Muscle of back (tissue), 11 donors: Measurements from ENCODE around the gene PKP1. TPM values are rescaled to one million over a fixed set of nuclear protein-coding genes. Genes with fewer than 3 reads are reported as not detected.

Experiments used
- DNase-seq, 3 donors: peaks; one replicate each; pipeline versions ENCODE4 v3.0.0 to v3.0.0-alpha.2; 2013
- polyA plus RNA-seq, 10 donors: library from polyadenylated mRNA; unstranded; fragments of 120-200 nt; gene quantifications; one replicate each; pipeline ENCODE4 v1.2.1, GENCODE V29; 2013; ENCODE audit not compliant: insufficient read length in 10 of 10

PKP1 gene
- polyA plus RNA-seq, 10 donors = 1.4 to 49.6 (median 4.0) TPM

DNA sequence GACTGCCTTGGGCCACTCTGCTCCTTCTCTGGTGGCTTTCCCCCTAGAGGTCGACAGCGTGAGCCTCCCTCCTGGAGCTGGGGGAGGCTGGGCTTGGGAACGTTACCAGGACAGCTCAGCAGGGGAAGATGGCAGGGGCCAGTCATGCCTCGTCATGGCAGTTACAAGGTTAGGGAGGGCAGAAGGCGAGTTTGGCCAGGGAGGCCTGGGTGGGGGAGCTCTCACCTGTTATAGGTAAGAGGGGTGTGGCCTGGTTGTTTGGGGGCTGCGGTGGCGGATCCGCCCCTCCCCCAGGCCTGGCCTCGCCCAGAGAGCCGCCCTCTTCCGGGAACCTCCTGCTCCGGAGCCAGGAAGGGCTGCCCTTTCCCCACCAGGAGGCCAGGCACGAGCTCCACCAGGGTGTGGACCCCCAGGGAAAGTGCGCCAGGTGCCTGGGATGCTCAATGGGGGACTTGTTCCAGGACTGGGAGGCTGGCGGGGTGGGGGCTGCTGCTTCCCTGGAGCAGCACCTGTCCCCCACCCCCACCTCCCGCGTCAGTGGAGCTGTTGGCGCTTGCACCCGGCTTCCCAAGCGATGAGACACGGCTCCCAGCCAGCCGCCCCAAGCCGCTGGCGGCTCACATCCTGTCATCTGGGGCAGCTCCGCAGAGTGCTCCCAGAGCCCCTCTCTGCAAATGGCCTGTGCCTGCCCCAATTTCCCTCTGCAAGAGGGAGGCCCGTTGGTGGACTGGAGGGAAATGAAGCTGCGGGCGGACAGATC is 23.6 kb upstream of the PKP1 start:
- DNase-seq = no peak

DNA sequence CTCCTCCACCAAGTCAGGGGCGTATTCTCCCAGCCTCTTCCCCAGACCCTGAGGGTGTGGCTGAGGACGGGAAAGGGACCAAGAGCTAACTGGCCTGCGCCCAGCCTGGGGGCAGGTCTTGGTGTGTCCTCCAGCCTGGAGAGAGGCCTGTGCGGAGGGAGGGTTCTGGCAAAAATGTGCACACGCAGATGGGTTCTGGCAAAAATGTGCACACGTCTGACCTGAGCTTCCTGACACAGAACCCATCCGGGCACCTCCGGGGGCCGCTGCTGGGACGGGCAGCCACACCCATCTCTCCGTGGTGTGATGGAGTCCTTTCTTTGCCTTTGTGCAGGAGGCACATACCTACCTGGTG is 23.1 kb upstream of the PKP1 start:
- DNase-seq = peak in 2 of 3 donors; percentile 53 to 82

DNA sequence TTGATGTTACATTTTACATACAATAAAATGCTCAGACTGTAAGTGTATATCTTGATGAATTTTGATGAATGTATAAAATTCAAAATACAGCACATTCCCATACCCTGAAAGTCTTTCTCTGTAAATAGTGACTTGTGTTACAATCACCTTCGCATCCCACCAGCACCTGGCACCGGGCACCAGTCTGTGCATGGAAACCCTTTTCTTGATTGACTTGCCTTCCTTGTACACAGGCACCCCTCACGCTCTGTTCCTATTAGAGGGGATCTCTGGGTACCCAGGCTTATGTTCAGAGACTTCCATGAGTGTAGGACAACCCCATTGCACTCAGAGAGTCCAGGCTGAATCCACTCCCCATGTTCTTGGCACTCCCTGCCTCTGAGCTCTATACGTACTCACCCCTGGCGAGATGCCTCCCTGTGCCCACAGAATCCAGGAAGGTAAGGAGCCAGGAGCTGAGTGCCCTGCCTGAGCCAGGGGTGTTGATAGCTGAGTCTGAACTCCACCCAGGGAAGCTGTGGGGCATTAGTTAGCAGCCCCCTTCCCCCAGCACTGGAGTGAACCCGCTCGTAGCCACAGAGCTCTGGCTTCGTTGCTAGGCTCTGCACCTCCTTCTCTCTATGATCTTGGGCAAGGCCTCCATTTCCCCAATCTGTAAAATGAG is 22.5 kb upstream of the PKP1 start:
- DNase-seq = no peak

DNA sequence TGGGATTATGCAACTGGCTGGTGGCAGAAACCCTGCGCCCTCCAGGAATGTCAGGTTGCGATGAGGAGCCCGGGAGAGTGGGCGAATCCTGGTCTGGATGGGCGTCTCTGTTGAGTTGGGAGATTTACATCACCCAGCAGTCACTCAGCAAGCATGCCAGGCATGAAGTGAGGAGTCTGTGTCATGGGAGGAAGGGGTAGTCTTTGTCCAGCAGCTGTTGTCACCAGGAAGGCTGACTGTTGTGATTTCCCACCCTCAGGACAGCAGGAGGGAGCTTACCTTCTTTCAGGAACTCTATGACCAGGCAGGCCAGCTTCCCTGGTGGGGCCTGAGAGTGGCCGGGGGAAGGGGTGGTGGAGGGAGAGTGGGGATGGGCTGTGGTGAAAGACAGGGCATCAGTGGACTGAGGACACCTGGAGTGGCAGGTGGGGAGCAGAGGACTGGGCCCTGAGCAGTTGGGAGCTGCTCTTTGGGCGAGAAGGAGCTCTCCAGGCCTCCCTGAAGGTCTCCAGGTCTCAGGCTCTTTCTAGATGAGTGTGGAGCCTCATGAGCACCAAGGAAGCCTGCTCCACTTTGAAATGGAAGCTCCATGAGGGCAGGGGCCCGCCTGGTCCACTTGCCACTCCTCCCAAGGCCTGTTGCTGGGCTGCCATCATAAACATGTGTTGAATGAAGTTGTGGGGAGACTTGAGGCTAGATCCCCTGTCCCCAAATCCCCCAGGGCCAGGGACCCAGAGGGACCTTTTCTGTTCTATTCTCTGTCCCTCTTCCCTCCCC is 21.3 kb upstream of the PKP1 start:
- no peak for DNase-seq

DNA sequence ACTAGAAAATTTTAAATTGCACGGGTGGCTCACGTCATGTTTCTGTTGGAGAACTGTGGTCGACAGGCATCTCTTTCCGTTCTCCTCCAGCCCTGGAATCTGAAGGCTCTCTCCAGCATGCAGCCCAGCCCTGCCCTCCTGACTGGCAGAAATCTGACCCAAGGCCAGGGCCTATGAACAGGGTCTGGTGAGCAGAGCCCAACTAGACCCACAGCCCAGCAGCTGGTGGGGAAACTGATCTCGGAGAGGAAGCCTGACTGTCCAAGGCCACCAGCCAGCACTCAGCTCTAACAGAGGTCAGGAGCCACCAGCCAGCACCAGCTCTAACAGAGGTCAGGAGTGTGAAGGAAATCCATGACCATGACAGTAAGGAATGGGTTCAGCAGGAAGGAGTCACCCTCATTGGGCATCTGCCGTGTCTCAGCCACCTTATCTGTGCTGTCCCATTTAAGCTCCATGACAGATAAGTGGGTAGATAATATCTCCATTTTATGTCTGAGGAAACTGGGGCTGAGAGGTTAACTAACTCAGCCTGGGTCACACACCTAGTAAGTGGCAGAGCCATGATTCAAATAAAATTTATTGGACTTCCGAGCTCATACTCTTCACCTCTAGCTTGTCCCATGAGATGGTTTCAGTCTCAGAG is 20.2 kb upstream of the PKP1 start:
- DNase-seq = no peak

DNA sequence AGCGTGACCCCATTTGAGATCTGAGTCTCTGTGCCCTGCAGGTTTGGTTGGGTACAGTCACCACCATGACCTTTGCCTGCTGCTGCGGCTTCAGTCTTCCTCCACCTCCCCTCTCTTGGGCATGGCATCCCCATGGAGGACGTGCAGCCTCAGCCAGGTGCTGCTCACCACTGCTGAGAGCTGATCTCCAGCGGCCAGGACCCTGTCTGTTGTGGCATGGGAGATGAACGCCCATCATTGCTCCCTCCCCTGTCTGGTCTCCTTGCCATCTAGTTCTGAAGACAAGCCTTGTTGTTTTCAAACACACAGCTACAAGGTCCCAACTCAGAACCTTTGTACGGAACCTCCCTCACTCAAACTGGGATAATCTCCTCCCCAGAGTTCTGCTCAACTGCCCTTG is 19.2 kb upstream of the PKP1 start:
- no peak for DNase-seq

DNA sequence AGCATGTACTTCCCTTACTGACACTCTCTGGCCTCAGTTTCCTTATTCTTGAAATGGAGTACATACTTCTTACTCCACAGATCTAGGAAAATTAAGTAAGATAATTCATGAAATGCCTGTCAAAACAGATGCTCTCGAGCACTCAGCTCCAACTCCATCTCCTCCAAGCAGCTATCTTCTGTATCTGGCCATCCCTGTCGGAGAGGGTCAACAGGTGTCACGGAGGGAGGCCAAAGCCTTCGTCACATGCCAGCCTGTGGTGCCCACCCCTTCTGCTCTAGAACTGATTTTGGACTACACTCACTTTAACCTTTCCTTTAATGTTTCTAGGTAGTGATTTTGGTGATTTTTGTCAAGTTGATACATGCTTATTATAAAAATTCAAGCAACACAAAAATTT is 18.8 kb upstream of the PKP1 start:
- no peak for DNase-seq

DNA sequence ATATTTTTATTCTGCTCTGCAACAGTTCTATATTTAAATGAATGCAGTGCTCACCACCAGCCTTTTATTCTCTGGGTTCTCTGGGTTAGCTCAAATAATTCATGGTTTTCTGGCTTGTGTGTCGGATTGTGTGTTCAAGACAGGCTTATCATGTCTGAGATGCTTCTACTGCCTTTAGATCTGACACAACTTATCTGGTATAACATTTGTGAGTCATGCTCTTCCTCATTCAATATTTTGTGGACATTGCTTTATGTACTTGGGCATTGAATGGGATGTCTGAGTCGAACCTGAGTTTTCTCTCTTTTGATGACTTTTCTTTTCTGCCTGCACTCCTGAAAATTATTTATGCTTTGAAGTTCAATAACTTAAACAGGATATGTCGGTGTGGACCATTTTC is 17.6 kb upstream of the PKP1 start:
- no peak for DNase-seq

DNA sequence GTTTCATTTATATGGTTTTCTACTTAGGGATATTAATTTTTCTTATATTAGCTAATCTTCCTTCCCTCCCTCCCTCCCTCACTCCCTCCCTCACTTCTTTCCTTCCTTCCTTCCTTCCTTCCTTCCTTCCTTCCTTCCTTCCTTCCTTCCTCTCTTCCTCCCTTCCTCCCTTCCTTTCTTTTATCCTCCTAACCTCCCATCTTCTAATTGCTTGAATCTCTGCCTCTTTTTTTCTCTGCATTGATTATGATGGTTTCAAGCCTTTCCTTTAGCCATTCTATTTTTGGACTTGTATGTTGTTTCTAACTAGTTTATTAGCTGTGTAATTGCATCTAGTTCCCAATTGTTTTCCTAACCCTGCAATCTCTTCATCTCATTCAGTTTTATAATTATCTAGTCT is 17.0 kb upstream of the PKP1 start:
- DNase-seq = no peak

DNA sequence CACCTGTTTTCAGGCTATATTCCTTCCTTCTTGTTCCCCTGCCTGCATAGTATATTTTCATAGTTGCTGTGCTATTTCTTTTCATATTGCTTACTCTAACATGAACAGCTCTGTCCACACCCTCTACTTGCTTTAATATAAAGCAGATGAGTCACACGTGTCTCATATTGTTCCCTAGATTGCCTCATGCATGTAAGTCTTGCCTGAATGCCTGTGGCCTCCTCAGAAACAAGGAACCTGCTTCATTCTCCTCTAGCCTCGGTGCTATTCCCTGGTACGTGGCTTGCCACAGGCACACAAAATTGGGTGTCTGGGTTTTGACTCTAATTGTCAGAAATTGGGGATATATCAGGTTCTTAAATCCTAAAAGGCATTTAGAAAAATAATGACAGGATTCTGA is 16.5 kb upstream of the PKP1 start:
- DNase-seq = peak; percentile 40 to 82 (median 77)

DNA sequence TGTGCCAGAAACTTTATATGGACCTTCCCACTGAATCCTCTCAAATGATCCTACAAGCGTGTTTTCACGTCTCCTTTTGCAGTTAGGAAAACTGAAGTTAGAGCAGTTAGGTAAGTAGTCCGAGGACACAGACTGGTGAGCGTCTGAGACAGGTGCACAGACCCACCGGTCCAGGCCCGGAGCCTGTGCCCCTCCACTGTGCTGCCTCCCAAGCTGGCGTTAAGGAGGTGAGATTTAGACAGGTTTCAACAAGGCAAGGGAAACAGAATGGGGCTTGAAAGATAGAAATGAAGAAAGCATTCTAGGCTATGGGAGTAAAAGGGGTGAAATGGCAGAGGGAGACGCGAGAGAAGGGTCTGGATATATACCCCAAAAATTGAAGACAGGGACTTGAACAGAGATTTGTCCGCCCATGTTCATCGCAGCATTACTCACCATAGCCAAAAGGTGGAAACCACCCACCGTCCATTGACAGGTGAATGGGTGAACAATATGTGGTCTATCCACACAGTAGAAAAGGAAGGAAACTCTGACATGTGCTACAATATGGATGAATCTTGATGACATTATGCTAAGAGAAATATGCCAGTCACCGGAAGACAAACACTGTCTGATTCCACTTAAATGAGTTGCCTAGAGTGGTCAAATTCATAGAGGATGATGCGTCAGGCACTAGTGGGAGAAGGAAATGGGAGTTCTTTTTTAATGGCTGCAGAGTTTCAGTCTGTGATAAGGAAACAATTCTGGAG is 15.7 kb upstream of the PKP1 start:
- DNase-seq = peak in 1 of 3 donors; percentile 59

DNA sequence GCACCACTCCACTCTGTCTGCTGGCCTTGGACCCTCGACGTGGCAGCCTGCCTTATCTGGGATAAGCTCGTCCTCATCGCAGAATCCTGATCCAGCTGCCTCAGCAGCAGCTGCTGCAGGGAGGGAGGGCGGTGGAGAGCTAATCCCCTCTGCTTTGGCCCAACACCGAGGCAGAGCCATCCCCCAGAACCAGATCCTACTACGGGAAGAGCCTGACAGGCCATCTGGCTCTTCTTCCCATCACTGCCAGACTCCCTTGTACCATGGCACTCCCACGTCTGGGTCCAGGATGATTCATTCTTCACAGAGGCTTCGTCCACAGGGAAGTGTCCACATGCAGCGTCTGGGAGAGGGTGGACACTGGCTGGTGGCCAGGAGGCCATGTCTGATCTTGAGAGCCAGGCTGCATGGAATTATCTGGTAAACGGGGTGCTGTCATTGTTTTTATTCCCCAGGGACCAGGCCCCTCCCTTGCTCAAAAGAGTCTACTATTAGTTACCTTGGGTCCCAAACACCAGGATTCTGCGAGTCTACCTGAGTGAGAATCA is 14.6 kb upstream of the PKP1 start:
- DNase-seq = peak; percentile 64 to 91 (median 68)

DNA sequence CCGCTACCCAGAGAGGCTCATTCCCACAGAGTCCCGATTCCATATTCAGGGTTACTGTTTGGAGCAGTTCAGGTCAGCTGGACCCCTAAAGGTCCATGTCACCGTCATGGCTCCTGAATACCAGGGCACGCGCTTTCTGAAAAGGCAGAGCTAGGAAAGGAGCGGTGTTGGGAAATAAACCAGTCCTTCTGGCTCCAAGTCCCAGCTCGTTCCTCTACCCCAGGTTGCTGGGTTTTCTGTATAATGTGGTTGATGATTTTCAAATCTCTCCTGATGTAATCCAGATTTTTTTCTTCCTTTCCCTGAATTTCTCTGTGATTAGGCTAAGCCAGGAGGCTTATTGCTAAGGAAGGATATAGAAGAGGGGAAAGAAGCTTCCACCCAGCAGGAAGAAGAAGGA is 14.0 kb upstream of the PKP1 start:
- DNase-seq = no peak

DNA sequence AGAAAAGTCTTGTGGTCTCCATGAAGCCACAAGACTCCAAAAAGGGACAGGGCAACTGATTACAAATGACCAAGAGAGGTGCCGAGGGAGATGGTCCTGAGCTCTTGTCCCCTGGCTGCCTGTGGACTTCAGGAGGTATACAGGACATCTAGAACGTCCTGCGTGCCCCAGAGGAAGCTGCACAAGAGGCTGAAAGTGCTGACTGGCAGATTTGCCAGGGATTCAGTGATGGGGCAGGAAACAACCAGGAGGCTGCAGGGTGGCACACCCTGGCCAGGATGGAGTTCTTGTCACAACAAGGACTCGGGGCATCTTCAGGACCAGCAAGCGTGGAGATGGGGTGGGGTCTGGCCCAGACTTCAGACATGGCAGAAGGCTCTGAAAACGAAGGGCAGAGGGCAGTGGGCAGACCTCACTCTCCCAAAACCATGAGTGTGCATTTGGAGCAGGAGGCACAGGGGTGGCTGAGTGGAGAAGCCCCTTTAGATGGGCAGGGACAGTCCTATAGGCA is 13.4 kb upstream of the PKP1 start:
- DNase-seq = no peak

DNA sequence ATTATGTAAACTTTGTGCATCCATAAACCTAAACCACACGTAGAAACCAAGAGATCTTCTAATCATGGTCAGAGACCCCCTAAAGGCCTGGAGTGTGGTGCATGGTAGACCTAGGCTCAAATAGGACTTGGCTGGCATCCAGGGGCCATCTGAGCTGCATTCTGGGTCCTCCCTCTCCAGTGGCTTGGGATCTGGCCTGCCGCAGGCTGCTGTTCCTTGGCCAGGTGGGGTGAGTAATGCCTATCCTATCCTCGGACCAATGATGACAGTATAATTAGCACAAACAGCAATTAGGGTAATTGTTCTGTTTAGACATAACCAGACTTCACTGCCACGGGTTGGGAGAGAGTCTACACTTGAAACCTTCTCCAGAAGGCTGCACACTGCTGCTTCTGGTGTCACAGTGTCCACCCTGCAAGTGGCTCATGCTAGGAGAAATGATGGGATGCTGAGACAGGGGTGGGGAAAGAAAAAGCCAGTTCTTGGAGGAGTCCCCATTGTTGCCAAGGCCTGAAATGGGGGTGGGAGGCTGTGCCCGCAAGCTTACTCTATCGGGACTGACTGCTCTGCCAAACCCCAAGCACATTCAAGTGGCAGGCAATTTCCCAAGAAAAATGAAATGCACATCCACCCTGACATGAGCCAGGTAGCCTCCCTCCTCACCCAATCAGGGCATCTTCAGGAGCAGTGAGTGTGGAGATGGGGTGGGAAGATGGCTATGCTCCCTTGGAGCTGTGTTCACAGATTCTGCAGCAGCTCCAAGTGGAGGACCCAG is 12.5 kb upstream of the PKP1 start:
- no peak for DNase-seq

DNA sequence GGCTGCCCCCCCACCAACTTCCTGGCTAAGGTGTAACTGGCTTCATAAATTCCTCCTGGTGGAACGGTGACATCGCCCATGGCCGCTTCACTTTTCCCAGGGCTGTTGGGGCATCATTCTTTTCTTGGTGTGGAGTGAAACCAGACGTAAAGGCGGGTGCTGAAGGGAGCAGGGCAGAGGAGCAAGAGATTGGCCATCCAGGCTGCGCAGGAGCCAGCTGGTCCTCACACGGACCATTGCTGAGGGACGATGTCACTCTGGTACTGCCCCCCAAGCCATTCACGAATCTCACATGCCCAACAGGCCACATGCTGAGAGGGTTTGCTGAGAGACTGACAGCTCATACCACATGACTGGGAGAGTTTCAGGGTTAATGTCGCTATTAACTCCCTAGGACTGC is 10.5 kb upstream of the PKP1 start:
- no peak for DNase-seq

DNA sequence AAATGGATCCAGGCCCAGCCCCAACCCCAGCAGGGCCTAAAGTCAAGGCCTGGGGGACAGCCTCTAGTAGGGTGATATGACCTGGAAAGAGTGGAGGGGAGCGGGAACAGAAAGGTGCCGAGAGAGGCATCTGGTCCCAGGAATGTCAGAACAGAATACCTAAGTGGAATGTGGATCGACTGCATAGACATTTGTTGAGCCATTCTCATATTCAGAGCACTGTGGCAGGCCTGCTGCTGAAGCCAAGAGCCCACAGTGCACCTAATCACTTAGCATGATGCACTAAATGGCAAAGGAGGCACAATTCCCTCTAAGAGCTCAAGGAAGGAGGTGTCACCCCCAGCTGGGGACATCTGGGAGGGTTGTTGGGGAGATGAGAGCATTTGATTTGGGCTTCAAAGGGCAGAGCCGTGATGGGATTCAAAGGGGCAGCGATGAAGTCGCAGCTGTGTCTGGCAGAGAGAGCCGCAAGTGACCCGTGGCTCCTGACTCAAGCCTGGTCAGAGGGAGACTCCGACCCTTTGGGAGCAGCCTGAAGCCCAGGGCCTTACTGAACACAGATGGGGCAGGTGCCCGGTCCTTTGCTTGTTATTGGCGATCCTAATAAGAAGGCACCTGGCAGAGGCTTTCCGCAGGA is 8.6 kb upstream of the PKP1 start:
- DNase-seq = no peak

DNA sequence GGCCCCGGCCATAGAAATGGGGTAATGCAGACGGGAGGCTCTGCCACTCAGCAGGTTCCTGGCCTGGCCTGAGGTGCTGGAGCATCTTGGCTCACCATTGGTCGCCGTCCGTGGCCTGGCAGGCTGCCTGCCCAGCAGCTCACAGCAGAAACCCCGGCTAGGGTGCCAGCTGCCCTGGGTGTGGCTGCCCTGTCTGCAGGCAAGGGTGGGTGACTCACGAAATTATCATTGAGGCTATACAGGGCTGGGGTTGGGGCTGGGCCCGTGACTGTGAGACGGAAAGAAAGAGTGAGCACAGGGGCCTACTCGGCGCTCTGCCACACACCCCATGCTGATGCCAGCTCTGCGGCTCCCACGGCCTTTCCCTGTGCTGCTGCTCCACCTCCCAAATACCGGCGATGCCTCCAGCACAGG is 8.0 kb upstream of the PKP1 start:
- DNase-seq = peak in 1 of 3 donors; percentile 57

DNA sequence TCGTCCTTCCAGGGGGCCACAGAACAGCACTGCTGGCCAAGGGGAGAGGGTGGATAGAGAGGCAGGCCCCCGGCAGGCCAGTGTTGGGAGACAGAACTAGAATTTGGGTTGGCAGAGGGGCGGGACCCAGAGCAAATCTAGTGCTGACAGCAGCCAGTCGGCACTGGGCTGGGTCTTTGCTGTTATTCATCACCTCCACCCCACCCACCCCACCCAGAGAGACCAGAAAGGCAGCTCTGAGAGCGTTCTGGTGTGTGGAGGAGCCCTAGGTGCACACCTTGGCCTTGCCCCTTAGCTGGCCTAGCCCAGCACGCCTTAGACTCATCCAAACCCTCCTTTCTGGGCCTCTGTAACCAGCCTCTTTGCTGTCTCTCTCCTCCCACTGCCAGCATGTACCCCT is 6.4 kb upstream of the PKP1 start:
- no peak for DNase-seq

DNA sequence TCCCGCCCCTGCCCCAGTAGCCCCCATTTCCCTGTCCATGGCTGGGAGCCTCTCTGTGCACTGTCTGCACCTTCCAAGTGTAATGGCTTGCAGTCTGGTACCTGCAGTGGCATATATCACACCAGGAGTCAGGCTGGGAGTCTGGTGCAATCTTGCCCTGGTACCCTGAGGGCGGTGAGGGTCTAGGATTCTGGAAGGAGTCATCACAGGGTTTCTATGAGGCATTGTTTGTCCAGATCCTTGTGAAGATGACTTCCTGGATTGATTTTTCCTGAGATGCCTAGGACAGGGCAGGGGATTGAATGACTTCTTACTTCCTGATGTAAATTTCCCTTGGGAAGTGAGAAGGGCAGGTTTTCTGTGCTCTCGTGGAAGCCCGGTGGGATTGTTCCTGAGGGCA is 5.9 kb upstream of the PKP1 start:
- no peak for DNase-seq
